Stimulated activated CD8-positive, alpha-beta memory T cell treated with anti-CD3 and anti-CD28 coated beads, Interleukin-12 subunit alpha, Interleukin-12 subunit beta, amount 100 ng/mL, for 24 hours (primary cell): Measurements from ENCODE around the gene COL23A1.

Experiments used
- DNase-seq: peaks from one replicate; pipeline ENCODE4 v3.0.0-alpha.2; 2020; ENCODE audit errors: extremely low read depth

Gene COL23A1

GRCh38 chr5:178227929-178228328 lies 362.3 kb downstream of the COL23A1 start:
- no peak for DNase-seq

- DNase-seq: no peak
Measured at GRCh38 chr5:178227138-178227659, 363.0 kb downstream of the COL23A1 start.

GRCh38 chr5:178225174-178225573 lies 365.0 kb downstream of the COL23A1 start:
- no peak for DNase-seq

- DNase-seq: no peak
Measured at GRCh38 chr5:178224403-178224802, 365.8 kb downstream of the COL23A1 start.

GRCh38 chr5:178223828-178224335 lies 366.3 kb downstream of the COL23A1 start:
- DNase-seq: no peak

- DNase-seq: no peak
Measured at GRCh38 chr5:178223196-178223773, 366.9 kb downstream of the COL23A1 start.

- DNase-seq: no peak
Measured at GRCh38 chr5:178222292-178222691, 367.9 kb downstream of the COL23A1 start.

- no peak for DNase-seq
Measured at GRCh38 chr5:178221853-178222252, 368.3 kb downstream of the COL23A1 start.

GRCh38 chr5:178221282-178221681 lies 368.9 kb downstream of the COL23A1 start:
- no peak for DNase-seq

- no peak for DNase-seq
Measured at GRCh38 chr5:178218827-178219226, 371.4 kb downstream of the COL23A1 start.

GRCh38 chr5:178218237-178218776 lies 371.9 kb downstream of the COL23A1 start:
- DNase-seq: no peak

GRCh38 chr5:178216779-178217178 lies 373.4 kb downstream of the COL23A1 start:
- DNase-seq: no peak

- no peak for DNase-seq
Measured at GRCh38 chr5:178216088-178216534, 374.1 kb downstream of the COL23A1 start.

- no peak for DNase-seq
Measured at GRCh38 chr5:178215280-178216002, 374.8 kb downstream of the COL23A1 start.

- no peak for DNase-seq
Measured at GRCh38 chr5:178214160-178214803, 375.9 kb downstream of the COL23A1 start.

- DNase-seq: no peak
Measured at GRCh38 chr5:178213748-178214151, 376.4 kb downstream of the COL23A1 start.

GRCh38 chr5:178213003-178213461 lies 377.2 kb downstream of the COL23A1 start:
- DNase-seq: no peak

- DNase-seq: no peak
Measured at GRCh38 chr5:178212241-178213002, 377.8 kb downstream of the COL23A1 start.

- DNase-seq: no peak
Measured at GRCh38 chr5:178211095-178212048, 378.8 kb downstream of the COL23A1 start.

GRCh38 chr5:178210686-178211085 lies 379.5 kb downstream of the COL23A1 start:
- DNase-seq: no peak
